ENCODE measurements around the gene IL22RA2.

The IL22RA2 gene

GRCh38 chr6:137102050-137102848, 71.2 kb downstream of the IL22RA2 start:
- no CpG with 5 or more reads among the region's 3 CpGs for WGBS (ENCODE audit: extremely low coverage, insufficient coverage, insufficient read length)

GRCh38 chr6:137099689-137100403, 73.6 kb downstream of the IL22RA2 start:
- H3K9me3 ChIP-seq (ENCODE audit: insufficient read depth, low read depth, low read length), result no peaks in the 10 kb centered on the region
- H2BK5ac ChIP-seq (ENCODE audit: low read depth, low read length, poor library complexity), result no peak overlapping the region
- no peak overlapping the region for H2AFZ ChIP-seq (ENCODE audit: insufficient read depth, low read length, poor library complexity)
- no peak overlapping the region for H4K8ac ChIP-seq (ENCODE audit: low read depth, low read length)
- no peak overlapping the region for H4K12ac ChIP-seq (ENCODE audit: low read depth, low read length)
- no CpG with 5 or more reads among the region's 8 CpGs for WGBS (ENCODE audit: extremely low coverage, insufficient coverage, insufficient read length)
- no peak overlapping the region for H3K18ac ChIP-seq (ENCODE audit: low read length)
- no peak overlapping the region for H4K91ac ChIP-seq (ENCODE audit: low read depth, low read length)
- no peak overlapping the region for H3K9ac ChIP-seq (ENCODE audit: low read length)
- no peaks in the 10 kb centered on the region for H3K27me3 ChIP-seq (ENCODE audit: insufficient read depth, low read length)
- no peaks in the 10 kb centered on the region for H3K4me1 ChIP-seq (ENCODE audit: control insufficient read depth in 1 of 2, insufficient read depth in 2 of 2, low read length in 2 of 2)
- H3K79me1 ChIP-seq (ENCODE audit: low read length), result no peaks in the 10 kb centered on the region
- H2BK12ac ChIP-seq (ENCODE audit: low read length), result no peak overlapping the region
- no peak overlapping the region for H3K14ac ChIP-seq (ENCODE audit: low read length)
- no peaks in the 10 kb centered on the region for H3K36me3 ChIP-seq (ENCODE audit: control insufficient read depth in 1 of 2, insufficient read depth in 2 of 2, low read length in 2 of 2)
- no peak overlapping the region for H3K23ac ChIP-seq (ENCODE audit: low read length)
- no peak overlapping the region for H3K27ac ChIP-seq (ENCODE audit: low read depth, low read length)
- no peak overlapping the region for H3K4me3 ChIP-seq (ENCODE audit: low read depth, low read length)
- no peak overlapping the region for H2BK120ac ChIP-seq (ENCODE audit: insufficient read depth, low read length, poor library complexity)
- no peak overlapping the region for H3K4me2 ChIP-seq (ENCODE audit: low read length)
- no peak overlapping the region for H2AK5ac ChIP-seq (ENCODE audit: low read length)
- H3K79me2 ChIP-seq (ENCODE audit: control insufficient read depth, insufficient read depth, low read length, poor library complexity), result no peaks in the 10 kb centered on the region
- no peak for DNase-seq
- H3K4ac ChIP-seq (ENCODE audit: low read depth, low read length), result no peak overlapping the region

More at GRCh38 chr6:137102050-137102848, 71.2 kb downstream of the IL22RA2 start:
- no peak overlapping the region for H3K14ac ChIP-seq (ENCODE audit: low read length)
- no peaks in the 10 kb centered on the region for H3K36me3 ChIP-seq (ENCODE audit: control insufficient read depth in 1 of 2, insufficient read depth in 2 of 2, low read length in 2 of 2)
- H4K8ac ChIP-seq (ENCODE audit: low read depth, low read length), result no peak overlapping the region
- H2AFZ ChIP-seq (ENCODE audit: insufficient read depth, low read length, poor library complexity), result no peak overlapping the region
- no peak overlapping the region for H2BK5ac ChIP-seq (ENCODE audit: low read depth, low read length, poor library complexity)
- no peak overlapping the region for H2BK120ac ChIP-seq (ENCODE audit: insufficient read depth, low read length, poor library complexity)
- H3K4me3 ChIP-seq (ENCODE audit: low read depth, low read length), result no peak overlapping the region
- no peak overlapping the region for H3K23ac ChIP-seq (ENCODE audit: low read length)
- H4K12ac ChIP-seq (ENCODE audit: low read depth, low read length), result no peak overlapping the region
- DNase-seq, result no peak
- no peak overlapping the region for H3K9ac ChIP-seq (ENCODE audit: low read length)
- no peaks in the 10 kb centered on the region for H3K79me2 ChIP-seq (ENCODE audit: control insufficient read depth, insufficient read depth, low read length, poor library complexity)
- H3K9me3 ChIP-seq (ENCODE audit: insufficient read depth, low read depth, low read length), result no peaks in the 10 kb centered on the region
- H3K4me1 ChIP-seq (ENCODE audit: control insufficient read depth in 1 of 2, insufficient read depth in 2 of 2, low read length in 2 of 2), result no peaks in the 10 kb centered on the region
- H3K79me1 ChIP-seq (ENCODE audit: low read length), result no peaks in the 10 kb centered on the region
- H2AK5ac ChIP-seq (ENCODE audit: low read length), result no peak overlapping the region
- H3K27ac ChIP-seq (ENCODE audit: low read depth, low read length), result no peak overlapping the region
- H3K4ac ChIP-seq (ENCODE audit: low read depth, low read length), result no peak overlapping the region
- H3K18ac ChIP-seq (ENCODE audit: low read length), result no peak overlapping the region
- no peak overlapping the region for H3K4me2 ChIP-seq (ENCODE audit: low read length)
- no peaks in the 10 kb centered on the region for H3K27me3 ChIP-seq (ENCODE audit: insufficient read depth, low read length)
- no peak overlapping the region for H4K91ac ChIP-seq (ENCODE audit: low read depth, low read length)
- no peak overlapping the region for H2BK12ac ChIP-seq (ENCODE audit: low read length)

- H2BK12ac ChIP-seq (ENCODE audit: low read length), result no peak overlapping the region
- H3K9me3 ChIP-seq (ENCODE audit: insufficient read depth, low read depth, low read length), result no peaks in the 10 kb centered on the region
- DNase-seq, result no peak
- H2AK5ac ChIP-seq (ENCODE audit: low read length), result no peak overlapping the region
- H3K27me3 ChIP-seq (ENCODE audit: insufficient read depth, low read length), result no peaks in the 10 kb centered on the region
- no peak overlapping the region for H3K9ac ChIP-seq (ENCODE audit: low read length)
- no peaks in the 10 kb centered on the region for H3K36me3 ChIP-seq (ENCODE audit: control insufficient read depth in 1 of 2, insufficient read depth in 2 of 2, low read length in 2 of 2)
- no peak overlapping the region for H3K4me2 ChIP-seq (ENCODE audit: low read length)
- no CpG with 5 or more reads among the region's 3 CpGs for WGBS (ENCODE audit: extremely low coverage, insufficient coverage, insufficient read length)
- H3K14ac ChIP-seq (ENCODE audit: low read length), result no peak overlapping the region
- H3K27ac ChIP-seq (ENCODE audit: low read depth, low read length), result no peak overlapping the region
- no peaks in the 10 kb centered on the region for H3K4me1 ChIP-seq (ENCODE audit: control insufficient read depth in 1 of 2, insufficient read depth in 2 of 2, low read length in 2 of 2)
- H3K18ac ChIP-seq (ENCODE audit: low read length), result no peak overlapping the region
- no peak overlapping the region for H3K23ac ChIP-seq (ENCODE audit: low read length)
- no peaks in the 10 kb centered on the region for H3K79me2 ChIP-seq (ENCODE audit: control insufficient read depth, insufficient read depth, low read length, poor library complexity)
- H4K8ac ChIP-seq (ENCODE audit: low read depth, low read length), result no peak overlapping the region
- H4K91ac ChIP-seq (ENCODE audit: low read depth, low read length), result no peak overlapping the region
- no peak overlapping the region for H2BK120ac ChIP-seq (ENCODE audit: insufficient read depth, low read length, poor library complexity)
- no peak overlapping the region for H2AFZ ChIP-seq (ENCODE audit: insufficient read depth, low read length, poor library complexity)
- no peak overlapping the region for H3K4ac ChIP-seq (ENCODE audit: low read depth, low read length)
- H4K12ac ChIP-seq (ENCODE audit: low read depth, low read length), result no peak overlapping the region
- no peaks in the 10 kb centered on the region for H3K79me1 ChIP-seq (ENCODE audit: low read length)
- no peak overlapping the region for H2BK5ac ChIP-seq (ENCODE audit: low read depth, low read length, poor library complexity)
- no peak overlapping the region for H3K4me3 ChIP-seq (ENCODE audit: low read depth, low read length)
Measured at GRCh38 chr6:137097526-137097925, 75.9 kb downstream of the IL22RA2 start.

GRCh38 chr6:137097057-137097456, 76.4 kb downstream of the IL22RA2 start:
- H3K79me2 ChIP-seq (ENCODE audit: control insufficient read depth, insufficient read depth, low read length, poor library complexity), result no peaks in the 10 kb centered on the region
- H3K4me3 ChIP-seq (ENCODE audit: low read depth, low read length), result no peak overlapping the region
- no peaks in the 10 kb centered on the region for H3K9me3 ChIP-seq (ENCODE audit: insufficient read depth, low read depth, low read length)
- H3K79me1 ChIP-seq (ENCODE audit: low read length), result no peaks in the 10 kb centered on the region
- H3K27ac ChIP-seq (ENCODE audit: low read depth, low read length), result no peak overlapping the region
- no peak overlapping the region for H2BK12ac ChIP-seq (ENCODE audit: low read length)
- H2BK5ac ChIP-seq (ENCODE audit: low read depth, low read length, poor library complexity), result no peak overlapping the region
- no peak overlapping the region for H3K4ac ChIP-seq (ENCODE audit: low read depth, low read length)
- H2BK120ac ChIP-seq (ENCODE audit: insufficient read depth, low read length, poor library complexity), result no peak overlapping the region
- H3K14ac ChIP-seq (ENCODE audit: low read length), result no peak overlapping the region
- no peak overlapping the region for H4K8ac ChIP-seq (ENCODE audit: low read depth, low read length)
- H3K27me3 ChIP-seq (ENCODE audit: insufficient read depth, low read length), result no peaks in the 10 kb centered on the region
- no peak for DNase-seq
- no peak overlapping the region for H3K23ac ChIP-seq (ENCODE audit: low read length)
- H2AFZ ChIP-seq (ENCODE audit: insufficient read depth, low read length, poor library complexity), result no peak overlapping the region
- H4K91ac ChIP-seq (ENCODE audit: low read depth, low read length), result no peak overlapping the region
- H2AK5ac ChIP-seq (ENCODE audit: low read length), result no peak overlapping the region
- H3K4me1 ChIP-seq (ENCODE audit: control insufficient read depth in 1 of 2, insufficient read depth in 2 of 2, low read length in 2 of 2), result no peaks in the 10 kb centered on the region
- no peak overlapping the region for H4K12ac ChIP-seq (ENCODE audit: low read depth, low read length)
- no peak overlapping the region for H3K9ac ChIP-seq (ENCODE audit: low read length)
- no peaks in the 10 kb centered on the region for H3K36me3 ChIP-seq (ENCODE audit: control insufficient read depth in 1 of 2, insufficient read depth in 2 of 2, low read length in 2 of 2)
- no peak overlapping the region for H3K4me2 ChIP-seq (ENCODE audit: low read length)
- no peak overlapping the region for H3K18ac ChIP-seq (ENCODE audit: low read length)

Measured in trophoblast cell (in vitro differentiated cells and primary cell).